ENCODE data around the gene MKRN1. TPM values are rescaled to one million over a fixed set of nuclear protein-coding genes. Genes with fewer than 3 reads are reported as not detected.

Gene MKRN1
- total and polyA plus RNA-seq, 2 of the 4 experiments (the other 2 are of a cell fraction) = 47.2 to 83.0 TPM

DNA sequence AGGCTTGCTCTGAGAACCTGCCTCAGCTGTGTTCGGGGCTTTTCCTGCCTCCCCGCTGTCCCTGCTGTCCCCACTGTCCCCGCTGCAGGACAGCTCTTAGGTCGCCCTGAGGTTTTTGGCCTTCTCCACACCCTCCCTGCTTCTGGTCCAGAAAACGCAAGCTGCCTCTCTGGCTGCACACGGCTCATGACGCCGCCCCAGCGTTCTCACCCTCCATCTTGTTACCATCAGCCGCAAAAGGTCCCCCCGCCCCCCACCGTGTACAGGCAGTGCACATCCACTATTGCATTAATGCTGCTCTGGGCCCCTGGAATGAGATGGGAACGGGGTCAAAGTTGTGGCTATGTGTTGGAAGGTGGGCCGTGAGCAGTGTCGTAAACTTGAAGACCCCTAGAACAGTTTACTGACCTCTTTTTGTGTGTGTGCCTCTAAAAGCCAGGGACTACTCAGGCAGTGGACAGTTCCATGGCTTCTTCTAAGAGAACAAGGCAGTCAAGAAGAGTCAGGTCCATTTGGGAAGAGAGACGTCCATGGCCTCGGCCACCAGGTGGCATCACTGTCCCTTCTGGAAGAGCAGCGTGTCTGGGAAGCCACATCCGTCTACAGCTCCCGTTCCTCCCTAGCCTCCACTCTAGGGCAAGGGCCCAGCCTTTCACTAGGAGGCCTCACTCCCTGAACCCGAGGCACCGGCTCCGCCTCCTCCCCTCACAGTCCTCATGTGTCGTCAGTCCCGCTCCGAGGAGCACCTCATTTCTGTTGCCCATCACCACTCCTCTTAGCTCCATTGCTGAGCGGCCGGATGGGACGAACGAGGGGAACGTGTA lies 38.5 kb upstream of the MKRN1 start:
- in situ Hi-C loops (cut with MboI; ENCODE audit: low sequenced_read_pairs) = loop anchor here (25.0 kb wide), 1 partner anchor 495 kb away; the partner anchor contains the start of gene MRPS33
- Histone ChIP-seq H3K79me1 (ENCODE audit: low read depth in 1 of 2, low read length in 2 of 2) (no peaks in the 10 kb centered on the region), H2AK5ac (ENCODE audit: low read depth, low read length) (peak overlapping the region; percentile 73; the same call in 1 of the 2 replicates), H3K4me2 (ENCODE audit: low read depth, low read length) (no peak overlapping the region), H3K23ac (ENCODE audit: low read depth, low read length) (no peak overlapping the region), H2BK5ac (ENCODE audit: low read depth, low read length, poor library complexity, severe bottlenecking) (peak overlapping the region; percentile 61), H2BK15ac (ENCODE audit: low read depth, low read length) (no peak overlapping the region), H3K56ac (ENCODE audit: extremely low read depth, insufficient read depth, low read length) (no peak overlapping the region), H3K9ac (ENCODE audit: low read depth, low read length) (no peak overlapping the region), H3K4me3 (ENCODE audit: insufficient read depth, low read depth, low read length) (no peak overlapping the region), H3K14ac (replicated peaks; ENCODE audit: low read depth, low read length) (peak overlapping the region; percentile 33; the same call in 1 of the 2 replicates), H3K4ac (ENCODE audit: low read depth, low read length) (peak overlapping the region; percentile 65), H4K20me1 (ENCODE audit: insufficient read depth, low read length) (peaks cover 4% of the 10 kb centered on the region; the same call in 1 of the 2 replicates), H4K5ac (ENCODE audit: low read depth, low read length) (no peak overlapping the region), H3K18ac (ENCODE audit: low read depth, low read length) (no peak overlapping the region), H4K91ac (ENCODE audit: insufficient read depth, low read depth, low read length) (peak overlapping the region; percentile 41; the same call in 1 of the 2 replicates), H3K27me3 (ENCODE audit: control insufficient read depth, insufficient read depth, low read length) (no peaks in the 10 kb centered on the region), H3K4me1 (ENCODE audit: control insufficient read depth, insufficient read depth, low read length) (0 out of 2 replicates have a peak, but pooled peaks cover 2% of the 10 kb centered on the region), H3K9me3 (ENCODE audit: control insufficient read depth, insufficient read depth, low read length) (no peaks in the 10 kb centered on the region), H2AK9ac (replicated peaks; ENCODE audit: low read depth, low read length, poor library complexity) (peak overlapping the region; percentile 96), H2BK20ac (ENCODE audit: low read depth, low read length) (0 out of 2 replicates have a peak overlapping the region, but pooled peaks have one; percentile 43), H3K36me3 (ENCODE audit: control insufficient read depth, insufficient read depth, low read length) (peaks cover 22% of the 10 kb centered on the region; the same call in 1 of the 2 replicates), H2BK120ac (ENCODE audit: low read depth, low read length) (peak overlapping the region; percentile 51), H3K9me1 (ENCODE audit: insufficient read depth, low read length) (0 out of 2 replicates have a peak, but pooled peaks cover 2% of the 10 kb centered on the region), H3K27ac (ENCODE audit: insufficient read depth, low read length) (no peak overlapping the region), H2AFZ (replicated peaks; ENCODE audit: low read length, poor library complexity) (peak overlapping the region; percentile 93), H4K8ac (ENCODE audit: low read depth in 2 of 2, low read length in 2 of 2) (peak overlapping the region in 1 of 2 experiments; percentile 88; a peak in 2 of 4 replicates)
- 17% methylated on average over 13 of the region's 31 CpGs; no CpG with 5 or more reads in 1 of the 2 experiments for WGBS, 2 experiments (ENCODE audit: extremely low coverage in 2 of 2, insufficient read length in 1 of 2)
- DNase-seq = peak; percentile 89
- ATAC-seq (ENCODE audit: low read depth) = peak; percentile 97
- BruUV-seq (replicated peaks) = no TSS peak
- dilution Hi-C loops (cut with HindIII; ENCODE audit: low sequenced_read_pairs, unreplicated experiment) = no loop called here
- intact Hi-C loops (cut with micrococcal nuclease) = loop anchor here (1.0 kb wide), 2 partner anchors 42 to 136 kb away; no protein-coding TSS in a partner anchor
- ChIA-PET CTCF (interaction anchor here (0.6 to 1.7 kb wide), 6 partner anchors 10 to 363 kb away, joined by 3 to 10 read pairs (median 5); no protein-coding TSS in a partner anchor), POLR2A (ENCODE audit: unreplicated experiment) (interaction anchor here (0.6 kb wide), 1 partner anchor 15 kb away, joined by 6 read pairs; no protein-coding TSS in a partner anchor)
- TF ChIP-seq MAZ (IDR thresholded peaks at IDR 0.05; ENCODE audit: borderline replicate concordance, low read depth, low read length) (peak; percentile 29; the same call in 1 of the 2 replicates), RFX5 (IDR thresholded peaks at IDR 0.05; ENCODE audit: low read depth, low read length) (no peak), FOS (IDR thresholded peaks at IDR 0.05; ENCODE audit: low read depth, low read length) (no peak), RAD21 (IDR thresholded peaks at IDR 0.05; ENCODE audit: low read length) (peak; percentile 98), SMC3 (IDR thresholded peaks at IDR 0.05; ENCODE audit: low read depth, low read length) (peak; percentile 99), RCOR1 (IDR thresholded peaks at IDR 0.05; ENCODE audit: insufficient replicate concordance, low read length) (no peak), MXI1 (IDR thresholded peaks at IDR 0.05; ENCODE audit: borderline replicate concordance, low read depth, low read length) (no peak), MAFK (IDR thresholded peaks at IDR 0.05; ENCODE audit: low read depth, low read length) (no peak), NFE2L2 (IDR thresholded peaks at IDR 0.05; ENCODE audit: low read depth, low read length) (no peak)
- TF ChIP-seq, protein P1, sequence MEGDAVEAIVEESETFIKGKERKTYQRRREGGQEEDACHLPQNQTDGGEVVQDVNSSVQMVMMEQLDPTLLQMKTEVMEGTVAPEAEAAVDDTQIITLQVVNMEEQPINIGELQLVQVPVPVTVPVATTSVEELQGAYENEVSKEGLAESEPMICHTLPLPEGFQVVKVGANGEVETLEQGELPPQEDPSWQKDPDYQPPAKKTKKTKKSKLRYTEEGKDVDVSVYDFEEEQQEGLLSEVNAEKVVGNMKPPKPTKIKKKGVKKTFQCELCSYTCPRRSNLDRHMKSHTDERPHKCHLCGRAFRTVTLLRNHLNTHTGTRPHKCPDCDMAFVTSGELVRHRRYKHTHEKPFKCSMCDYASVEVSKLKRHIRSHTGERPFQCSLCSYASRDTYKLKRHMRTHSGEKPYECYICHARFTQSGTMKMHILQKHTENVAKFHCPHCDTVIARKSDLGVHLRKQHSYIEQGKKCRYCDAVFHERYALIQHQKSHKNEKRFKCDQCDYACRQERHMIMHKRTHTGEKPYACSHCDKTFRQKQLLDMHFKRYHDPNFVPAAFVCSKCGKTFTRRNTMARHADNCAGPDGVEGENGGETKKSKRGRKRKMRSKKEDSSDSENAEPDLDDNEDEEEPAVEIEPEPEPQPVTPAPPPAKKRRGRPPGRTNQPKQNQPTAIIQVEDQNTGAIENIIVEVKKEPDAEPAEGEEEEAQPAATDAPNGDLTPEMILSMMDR (conservative IDR thresholded peaks at IDR 0.05; ENCODE audit: low read depth, low read length) = peak; percentile 94
- TF ChIP-seq, protein P2, sequence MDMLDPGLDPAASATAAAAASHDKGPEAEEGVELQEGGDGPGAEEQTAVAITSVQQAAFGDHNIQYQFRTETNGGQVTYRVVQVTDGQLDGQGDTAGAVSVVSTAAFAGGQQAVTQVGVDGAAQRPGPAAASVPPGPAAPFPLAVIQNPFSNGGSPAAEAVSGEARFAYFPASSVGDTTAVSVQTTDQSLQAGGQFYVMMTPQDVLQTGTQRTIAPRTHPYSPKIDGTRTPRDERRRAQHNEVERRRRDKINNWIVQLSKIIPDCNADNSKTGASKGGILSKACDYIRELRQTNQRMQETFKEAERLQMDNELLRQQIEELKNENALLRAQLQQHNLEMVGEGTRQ (IDR thresholded peaks at IDR 0.05; ENCODE audit: low read depth, low read length) = no peak
- TF ChIP-seq, protein P3, sequence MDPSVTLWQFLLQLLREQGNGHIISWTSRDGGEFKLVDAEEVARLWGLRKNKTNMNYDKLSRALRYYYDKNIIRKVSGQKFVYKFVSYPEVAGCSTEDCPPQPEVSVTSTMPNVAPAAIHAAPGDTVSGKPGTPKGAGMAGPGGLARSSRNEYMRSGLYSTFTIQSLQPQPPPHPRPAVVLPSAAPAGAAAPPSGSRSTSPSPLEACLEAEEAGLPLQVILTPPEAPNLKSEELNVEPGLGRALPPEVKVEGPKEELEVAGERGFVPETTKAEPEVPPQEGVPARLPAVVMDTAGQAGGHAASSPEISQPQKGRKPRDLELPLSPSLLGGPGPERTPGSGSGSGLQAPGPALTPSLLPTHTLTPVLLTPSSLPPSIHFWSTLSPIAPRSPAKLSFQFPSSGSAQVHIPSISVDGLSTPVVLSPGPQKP (IDR thresholded peaks at IDR 0.05; ENCODE audit: borderline replicate concordance, low read depth, low read length) = no peak

All from IMR-90 (cell line).